Breast epithelium (tissue), 4 donors: Measurements from ENCODE around the gene RGS7. TPM values are rescaled to one million over a fixed set of nuclear protein-coding genes. Genes with fewer than 3 reads are reported as not detected.
"Not testable (repeated sequence)": the region's sequence is repeated elsewhere in the genome, so short reads cannot be mapped to it uniquely, and the experiment has no call there.

Experiments used
- DNase-seq, 2 donors: peaks; one replicate each; pipeline ENCODE4 v3.0.0-alpha.2; 2019; ENCODE audit warnings: low spot score in 2 of 2
- H3K27ac ChIP-seq, 2 donors: fragments of 200-600 bp; sonication (generic) in 1 of 2; one replicate each; pipeline ENCODE4 v1.5.1; 2016 to 2019; ENCODE audit warnings: mild to moderate bottlenecking in 1 of 2
- H3K27me3 ChIP-seq, 2 donors: fragments of 200-600 bp; sonication (generic) in 1 of 2; one replicate each; pipeline versions ENCODE4 v1.5.1 to v1.6.0; 2017 to 2019; ENCODE audit warnings: control low read depth in 1 of 2, mild to moderate bottlenecking in 1 of 2
- H3K36me3 ChIP-seq: fragments of 200-600 bp; one replicate; pipeline ENCODE4 v1.5.1; 2019
- H3K4me1 ChIP-seq, 2 donors: fragments of 200-600 bp; sonication (generic); one replicate each; pipeline ENCODE4 v1.5.1; 2016 to 2019; ENCODE audit warnings: control low read depth in 1 of 2
- H3K4me3 ChIP-seq, 3 donors: fragments of 200-600 bp; sonication (generic); 1 replicate in 2 of 3; 2 replicates in 1 of 3; pipeline ENCODE4 v1.5.1; 2016 to 2019; ENCODE audit warnings: mild to moderate bottlenecking in 3 of 3, moderate library complexity in 2 of 3
- H3K9me3 ChIP-seq, 2 donors: fragments of 200-600 bp; sonication (generic) in 1 of 2; one replicate each; pipeline ENCODE4 v1.5.1; 2016 to 2019; ENCODE audit warnings: control low read depth in 1 of 2
- CTCF ChIP-seq, 3 donors: fragments of 450-650 bp; IDR thresholded peaks; one replicate each; pipeline ENCODE4 v1.5.1; 2016 to 2017; ENCODE audit warnings: antibody characterized with exemption in 3 of 3, mild to moderate bottlenecking in 3 of 3, moderate library complexity in 3 of 3
- POLR2A ChIP-seq: fragments of 450-650 bp; IDR thresholded peaks from one replicate; pipeline ENCODE4 v1.6.1; 2016; ENCODE audit warnings: antibody characterized with exemption, mild to moderate bottlenecking, moderate library complexity
- POLR2AphosphoS5 ChIP-seq, 3 donors: sonication (generic); formaldehyde crosslinking; IDR thresholded peaks; one replicate each; pipeline ENCODE4 v1.6.1; 2017; ENCODE audit warnings: antibody characterized with exemption in 3 of 3
- intact Hi-C: fragments of 100-400 bp; cut with DNase I; formaldehyde crosslinking; loops from one replicate; pipeline ENCODE4 v1.15.1; 2023; ENCODE audit warnings: low total_unique reads
- total RNA-seq, 3 donors: library from RNA; depleted of rRNA; stranded (reverse); fragments of >200 nt; gene quantifications; one replicate each; pipeline ENCODE4 v1.1.0, GENCODE V29; 2016

RGS7 gene
- total RNA-seq, 3 donors from 2014 or later = 0.16 TPM; not detected in 2

GRCh38 chr1:240737766-240738265 is 619.2 kb downstream of the RGS7 start:
- no peaks in the 10 kb centered on the region for H3K27me3 ChIP-seq
- H3K36me3 ChIP-seq = no peaks in the 10 kb centered on the region
- H3K4me1 ChIP-seq = no peaks in the 10 kb centered on the region
- H3K27ac ChIP-seq = no peak overlapping the region
- DNase-seq = no peak
- no peak overlapping the region for H3K4me3 ChIP-seq
- H3K9me3 ChIP-seq = no peaks in the 10 kb centered on the region
- TF ChIP-seq CTCF (IDR thresholded peaks at IDR 0.05) (no peak), POLR2A (no peak), POLR2AphosphoS5 (IDR thresholded peaks at IDR 0.05) (no peak)
- intact Hi-C loops = no loop called here

GRCh38 chr1:240737298-240737697 is 619.7 kb downstream of the RGS7 start:
- Histone ChIP-seq H3K27ac (no peak overlapping the region), H3K36me3 (no peaks in the 10 kb centered on the region), H3K4me1 (no peaks in the 10 kb centered on the region), H3K9me3 (no peaks in the 10 kb centered on the region), H3K27me3 (no peaks in the 10 kb centered on the region), H3K4me3 (no peak overlapping the region)
- no peak for TF ChIP-seq POLR2A
- no peak for TF ChIP-seq POLR2AphosphoS5 (IDR thresholded peaks at IDR 0.05)
- TF ChIP-seq CTCF (IDR thresholded peaks at IDR 0.05) = no peak
- intact Hi-C loops = no loop called here
- DNase-seq = no peak

- H3K4me3 ChIP-seq, H3K27ac ChIP-seq, DNase-seq, intact Hi-C loops, H3K27me3 ChIP-seq, H3K4me1 ChIP-seq, H3K36me3 ChIP-seq, H3K9me3 ChIP-seq: not testable (repeated sequence)
Observed at GRCh38 chr1:240734705-240735104, 622.3 kb downstream of the RGS7 start.

GRCh38 chr1:240734001-240734400 is 623.0 kb downstream of the RGS7 start:
- Histone ChIP-seq H3K27ac (no peak overlapping the region), H3K4me3 (no peak overlapping the region), H3K36me3 (no peaks in the 10 kb centered on the region), H3K9me3 (no peaks in the 10 kb centered on the region), H3K27me3 (no peaks in the 10 kb centered on the region), H3K4me1 (no peaks in the 10 kb centered on the region)
- no peak for DNase-seq
- intact Hi-C loops = no loop called here
- TF ChIP-seq CTCF (IDR thresholded peaks at IDR 0.05) (no peak), POLR2A (no peak), POLR2AphosphoS5 (IDR thresholded peaks at IDR 0.05) (no peak)

GRCh38 chr1:240732390-240732789 is 624.6 kb downstream of the RGS7 start:
- H3K27me3 ChIP-seq = no peaks in the 10 kb centered on the region
- no peak for DNase-seq
- intact Hi-C loops = no loop called here
- H3K4me1 ChIP-seq = no peaks in the 10 kb centered on the region
- H3K36me3 ChIP-seq = no peaks in the 10 kb centered on the region
- H3K4me3 ChIP-seq = no peak overlapping the region
- H3K9me3 ChIP-seq = no peaks in the 10 kb centered on the region
- TF ChIP-seq POLR2A (no peak), POLR2AphosphoS5 (IDR thresholded peaks at IDR 0.05) (no peak), CTCF (IDR thresholded peaks at IDR 0.05) (peak; percentile 8 to 55 (median 42))
- H3K27ac ChIP-seq = no peak overlapping the region

Other genes starting within 250 kb of the RGS7 start
- gene FH, start 162.6 kb upstream of the RGS7 start, total RNA-seq = 10 to 100 TPM; 43.2 to 48.0 (median 44.2) TPM
- gene KMO, start 175.2 kb upstream of the RGS7 start, total RNA-seq = 1 to 10 TPM; 1.1 to 4.3 (median 1.9) TPM